KMS-11 (cell line): ENCODE results near the gene VSIR.

ENCODE experiments used
- H2AFZ ChIP-seq: fragments of 200-600 bp; sonication (generic); 2 replicates; pipeline ENCODE4 v1.6.1; 2016; ENCODE audit warnings: antibody characterized with exemption, mixed run types, low read depth
- H3K27ac ChIP-seq: fragments of 200-600 bp; sonication (generic); 2 replicates; pipeline ENCODE4 v1.6.1; 2016; ENCODE audit warnings: mild to moderate bottlenecking, mixed run types
- H3K27me3 ChIP-seq: fragments of 200-600 bp; sonication (generic); 2 replicates; pipeline ENCODE4 v1.6.1; 2017; ENCODE audit warnings: mild to moderate bottlenecking, low read depth, mixed run types, moderate library complexity; ENCODE audit not compliant: insufficient read depth
- H3K36me3 ChIP-seq: fragments of 200-600 bp; sonication (generic); 2 replicates; pipeline ENCODE4 v1.6.1; 2017; ENCODE audit warnings: mild to moderate bottlenecking, mixed run types; ENCODE audit not compliant: insufficient read depth
- H3K4me1 ChIP-seq: fragments of 200-600 bp; sonication (generic); 2 replicates; pipeline ENCODE4 v1.6.1; 2016; ENCODE audit warnings: mild to moderate bottlenecking, low read depth, mixed run types; ENCODE audit not compliant: poor library complexity, severe bottlenecking
- H3K4me2 ChIP-seq: fragments of 200-600 bp; sonication (generic); 2 replicates; pipeline ENCODE4 v1.7.0; 2016; ENCODE audit warnings: mild to moderate bottlenecking, mixed run types
- H3K4me3 ChIP-seq: fragments of 200-600 bp; sonication (generic); IDR thresholded peaks from 2 replicates; pipeline ENCODE4 v1.6.1; 2017; ENCODE audit warnings: low read depth, low read length, mixed read lengths; ENCODE audit not compliant: insufficient read depth
- H3K79me2 ChIP-seq: fragments of 200-600 bp; sonication (generic); 2 replicates; pipeline ENCODE4 v1.6.1; 2016; ENCODE audit warnings: low read depth, mixed run types; ENCODE audit not compliant: insufficient read depth
- H3K9ac ChIP-seq: fragments of 200-600 bp; sonication (generic); 2 replicates; pipeline ENCODE4 v1.6.1; 2016; ENCODE audit warnings: mild to moderate bottlenecking, mixed run types
- H4K20me1 ChIP-seq: fragments of 200-600 bp; sonication (generic); 2 replicates; pipeline ENCODE4 v1.6.1; 2016; ENCODE audit warnings: mild to moderate bottlenecking, mixed run types; ENCODE audit not compliant: insufficient read depth
- TF ChIP-seq, protein P1 (sequence below): fragments of 200-600 bp; sonication (generic); conservative IDR thresholded peaks from 2 replicates; pipeline ENCODE4 v1.6.1; 2017; ENCODE audit warnings: low read depth, mild to moderate bottlenecking, antibody characterized with exemption, low read length, moderate library complexity, mixed read lengths

The VSIR gene

DNA sequence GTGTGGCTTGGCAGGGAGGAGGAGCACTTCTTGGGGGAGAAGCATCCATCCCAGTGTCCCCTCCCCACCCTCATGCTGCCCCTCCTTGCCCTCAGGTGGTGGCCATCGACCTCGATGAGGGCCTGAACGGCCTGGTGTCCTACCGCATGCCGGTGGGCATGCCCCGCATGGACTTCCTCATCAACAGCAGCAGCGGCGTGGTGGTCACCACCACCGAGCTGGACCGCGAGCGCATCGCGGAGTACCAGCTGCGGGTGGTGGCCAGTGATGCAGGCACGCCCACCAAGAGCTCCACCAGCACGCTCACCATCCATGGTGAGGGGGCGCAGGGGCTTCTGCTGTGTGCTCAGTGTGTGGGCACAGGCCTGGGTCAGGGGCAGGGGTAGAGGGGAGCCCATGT, 68.5 kb downstream of the VSIR start:
- Histone ChIP-seq H3K4me2 (no peak overlapping the region), H3K27me3 (peaks cover 80% of the 10 kb centered on the region), H3K79me2 (no peaks in the 10 kb centered on the region), H4K20me1 (no peaks in the 10 kb centered on the region), H3K27ac (no peak overlapping the region), H3K4me3 (no peak overlapping the region), H3K4me1 (no peaks in the 10 kb centered on the region), H3K36me3 (no peaks in the 10 kb centered on the region), H3K9ac (no peak overlapping the region), H2AFZ (no peak overlapping the region)
- TF ChIP-seq, protein P1, sequence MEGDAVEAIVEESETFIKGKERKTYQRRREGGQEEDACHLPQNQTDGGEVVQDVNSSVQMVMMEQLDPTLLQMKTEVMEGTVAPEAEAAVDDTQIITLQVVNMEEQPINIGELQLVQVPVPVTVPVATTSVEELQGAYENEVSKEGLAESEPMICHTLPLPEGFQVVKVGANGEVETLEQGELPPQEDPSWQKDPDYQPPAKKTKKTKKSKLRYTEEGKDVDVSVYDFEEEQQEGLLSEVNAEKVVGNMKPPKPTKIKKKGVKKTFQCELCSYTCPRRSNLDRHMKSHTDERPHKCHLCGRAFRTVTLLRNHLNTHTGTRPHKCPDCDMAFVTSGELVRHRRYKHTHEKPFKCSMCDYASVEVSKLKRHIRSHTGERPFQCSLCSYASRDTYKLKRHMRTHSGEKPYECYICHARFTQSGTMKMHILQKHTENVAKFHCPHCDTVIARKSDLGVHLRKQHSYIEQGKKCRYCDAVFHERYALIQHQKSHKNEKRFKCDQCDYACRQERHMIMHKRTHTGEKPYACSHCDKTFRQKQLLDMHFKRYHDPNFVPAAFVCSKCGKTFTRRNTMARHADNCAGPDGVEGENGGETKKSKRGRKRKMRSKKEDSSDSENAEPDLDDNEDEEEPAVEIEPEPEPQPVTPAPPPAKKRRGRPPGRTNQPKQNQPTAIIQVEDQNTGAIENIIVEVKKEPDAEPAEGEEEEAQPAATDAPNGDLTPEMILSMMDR = no peak

DNA sequence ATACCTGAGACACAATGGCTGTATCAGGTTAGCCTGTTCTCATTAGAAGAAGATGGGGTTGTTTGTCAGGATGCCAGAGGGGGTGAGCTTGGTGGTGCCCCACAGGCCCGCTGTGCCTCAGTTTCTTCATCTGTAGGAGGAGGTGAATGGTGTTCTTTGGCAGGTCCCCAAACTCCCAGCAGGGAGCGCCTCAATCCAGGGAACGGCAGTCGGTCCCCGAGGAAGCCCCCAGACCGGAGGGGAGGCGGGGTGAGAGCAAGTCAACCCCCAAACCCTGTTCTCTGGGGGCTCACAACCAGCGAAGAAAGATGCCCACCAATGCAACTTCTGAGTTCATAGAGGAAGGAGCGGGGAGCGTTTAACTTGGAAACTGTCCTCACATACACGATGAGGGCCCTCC, 69.7 kb downstream of the VSIR start:
- no peaks in the 10 kb centered on the region for H4K20me1 ChIP-seq
- H3K79me2 ChIP-seq = no peaks in the 10 kb centered on the region
- H3K36me3 ChIP-seq = no peaks in the 10 kb centered on the region
- H2AFZ ChIP-seq = no peak overlapping the region
- H3K4me2 ChIP-seq = no peak overlapping the region
- no peaks in the 10 kb centered on the region for H3K4me1 ChIP-seq
- peaks cover 91% of the 10 kb centered on the region for H3K27me3 ChIP-seq
- H3K27ac ChIP-seq = no peak overlapping the region
- H3K9ac ChIP-seq = no peak overlapping the region
- TF ChIP-seq, protein P1 = no peak
- H3K4me3 ChIP-seq = no peak overlapping the region

DNA sequence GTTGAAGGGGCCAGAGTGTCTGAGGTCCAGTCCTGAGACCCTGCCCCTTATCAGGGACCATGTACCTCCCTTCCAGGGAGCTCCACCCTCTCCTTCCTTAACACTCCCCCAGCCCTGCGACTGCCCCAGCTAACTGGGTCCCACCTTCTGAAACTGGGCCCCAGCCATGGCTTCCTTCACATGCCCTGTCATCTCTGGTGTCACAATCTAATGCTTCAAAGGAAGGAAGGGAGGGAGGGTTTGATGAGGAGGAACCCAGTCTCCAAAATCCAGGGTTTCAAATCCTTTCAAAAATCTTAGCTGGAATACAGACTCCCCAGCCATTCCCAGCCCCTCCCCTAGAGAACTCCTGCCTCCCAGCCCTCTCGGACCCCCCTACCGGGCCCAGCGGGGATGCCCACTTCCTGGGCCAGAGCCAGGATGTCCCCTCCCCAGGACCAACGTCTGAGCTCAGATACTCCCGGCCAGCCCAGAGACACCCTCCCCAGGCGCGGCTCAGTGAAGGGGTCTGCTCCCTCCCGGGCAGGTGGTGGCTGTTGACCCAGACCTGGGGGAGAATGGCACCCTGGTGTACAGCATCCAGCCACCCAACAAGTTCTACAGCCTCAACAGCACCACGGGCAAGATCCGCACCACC, 71.7 kb downstream of the VSIR start:
- no peaks in the 10 kb centered on the region for H3K79me2 ChIP-seq
- H2AFZ ChIP-seq = no peak overlapping the region
- no peaks in the 10 kb centered on the region for H3K36me3 ChIP-seq
- H3K27me3 ChIP-seq = peaks cover 77% of the 10 kb centered on the region
- H3K27ac ChIP-seq = no peak overlapping the region
- H4K20me1 ChIP-seq = no peaks in the 10 kb centered on the region
- TF ChIP-seq, protein P1 = no peak
- H3K4me1 ChIP-seq = no peaks in the 10 kb centered on the region
- H3K4me2 ChIP-seq = no peak overlapping the region
- H3K4me3 ChIP-seq = no peak overlapping the region
- no peak overlapping the region for H3K9ac ChIP-seq

DNA sequence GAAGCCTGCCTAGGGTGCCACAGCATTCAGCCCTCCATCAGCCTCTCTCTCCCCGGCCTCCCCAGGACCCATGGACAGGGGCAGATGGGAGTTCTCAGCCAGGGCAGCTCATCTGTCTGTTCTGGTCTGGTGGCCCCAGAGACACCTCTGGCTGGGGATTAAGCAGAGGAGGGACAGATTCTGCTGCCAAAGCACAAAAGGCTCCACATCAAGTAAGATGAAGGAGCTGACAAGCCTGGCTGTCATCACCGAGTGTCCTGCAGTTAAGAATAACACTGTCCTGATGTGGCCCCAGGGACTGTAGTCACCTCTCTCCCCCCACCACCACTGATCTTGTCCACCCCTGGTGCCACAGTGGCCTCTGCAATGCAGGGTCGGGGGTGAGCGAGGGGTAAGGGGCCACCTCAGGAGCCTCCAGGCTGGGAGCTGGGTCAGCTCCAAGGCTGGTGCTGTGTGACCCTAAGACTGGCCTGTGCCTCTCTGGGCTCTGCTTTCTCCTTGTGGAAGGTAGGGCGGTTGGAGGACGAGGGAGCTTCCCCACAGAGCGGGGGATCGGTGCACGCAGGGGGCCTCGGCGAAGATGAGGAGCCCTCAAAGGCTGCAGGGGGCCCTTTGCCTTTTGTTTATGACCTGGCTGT, 72.5 kb downstream of the VSIR start:
- Histone ChIP-seq H3K4me1 (no peaks in the 10 kb centered on the region), H3K4me2 (no peak overlapping the region), H3K4me3 (no peak overlapping the region), H3K27ac (no peak overlapping the region), H3K9ac (no peak overlapping the region), H3K36me3 (no peaks in the 10 kb centered on the region), H3K79me2 (no peaks in the 10 kb centered on the region), H2AFZ (no peak overlapping the region), H3K27me3 (peaks cover 69% of the 10 kb centered on the region), H4K20me1 (no peaks in the 10 kb centered on the region)
- TF ChIP-seq, protein P1 = no peak
